HepG2 (cell line): ENCODE data around the gene NEURL1. TPM values are rescaled to one million over a fixed set of nuclear protein-coding genes. Genes with fewer than 3 reads are reported as not detected.

ENCODE experiments used
- CTCF ChIP-seq: sonication (generic); formaldehyde crosslinking; IDR thresholded peaks from 2 replicates; pipeline ENCODE4 v1.5.0; 2020; ENCODE audit warnings: mild to moderate bottlenecking, missing genetic modification reagents, moderate library complexity
- FOXO1 ChIP-seq: sonication (generic); formaldehyde crosslinking; IDR thresholded peaks from 2 replicates; pipeline ENCODE4 v1.4.0; 2020; ENCODE audit warnings: missing genetic modification reagents
- FOXP1 ChIP-seq, 2 experiments: fragments of 450-650 bp in 1 of 2; IDR thresholded peaks; 2 replicates each; pipeline ENCODE4 v1.6.1; 2017 to 2018; ENCODE audit warnings: antibody characterized with exemption in 1 of 2
- GABPB1 ChIP-seq: IDR thresholded peaks from 2 replicates; pipeline ENCODE4 v1.6.1; 2016; ENCODE audit warnings: mild to moderate bottlenecking, missing genetic modification reagents, moderate library complexity, missing compliant biosample characterization
- GATAD2A ChIP-seq: IDR thresholded peaks from 2 replicates; pipeline ENCODE4 v1.6.1; 2016
- HMGXB4 ChIP-seq, 2 experiments: sonication (generic) in 1 of 2; formaldehyde crosslinking in 1 of 2; IDR thresholded peaks; 2 replicates each; pipeline versions ENCODE4 v1.4.0 to v1.6.1; 2018 to 2020; ENCODE audit warnings: missing genetic modification reagents in 2 of 2, borderline replicate concordance in 1 of 2, low read depth in 1 of 2, mild to moderate bottlenecking in 1 of 2, missing biosample characterization in 1 of 2
- IRF2 ChIP-seq: IDR thresholded peaks from 2 replicates; pipeline ENCODE4 v1.6.1; 2018; ENCODE audit warnings: missing genetic modification reagents, missing compliant biosample characterization
- MLX ChIP-seq: IDR thresholded peaks from 2 replicates; pipeline ENCODE4 v1.6.1; 2016
- NFRKB ChIP-seq: fragments of 450-650 bp; IDR thresholded peaks from 2 replicates; pipeline ENCODE4 v1.6.1; 2017
- PAF1 ChIP-seq: IDR thresholded peaks from 2 replicates; pipeline ENCODE4 v1.6.1; 2016; ENCODE audit warnings: missing genetic modification reagents, missing compliant biosample characterization
- RBM22 ChIP-seq: fragments of 200-400 bp; formaldehyde crosslinking; optimal IDR thresholded peaks from 2 replicates; pipeline ENCODE3; 2017; ENCODE audit warnings: mild to moderate bottlenecking, low read length, moderate library complexity
- SATB2 ChIP-seq: sonication (generic); formaldehyde crosslinking; IDR thresholded peaks from 2 replicates; pipeline ENCODE4 v1.5.0; 2020; ENCODE audit warnings: missing genetic modification reagents
- TFAP4 ChIP-seq: sonication (generic); IDR thresholded peaks from 2 replicates; pipeline ENCODE4 v1.6.1; 2016; ENCODE audit warnings: low read depth, borderline replicate concordance
- THAP7 ChIP-seq: sonication (generic); formaldehyde crosslinking; IDR thresholded peaks from 2 replicates; pipeline ENCODE4 v1.8.1; 2023; ENCODE audit warnings: mild to moderate bottlenecking, missing genetic modification reagents
- ZFP91 ChIP-seq: sonication (generic); formaldehyde crosslinking; IDR thresholded peaks from 2 replicates; pipeline ENCODE4 v1.9.0; 2022; ENCODE audit warnings: missing genetic modification reagents, mild to moderate bottlenecking, borderline replicate concordance
- ZNF34 ChIP-seq: sonication (generic); formaldehyde crosslinking; IDR thresholded peaks from 2 replicates; pipeline ENCODE4 v1.4.0; 2020; ENCODE audit warnings: mild to moderate bottlenecking, missing genetic modification reagents, borderline replicate concordance
- ZNF446 ChIP-seq: sonication (generic); formaldehyde crosslinking; IDR thresholded peaks from 2 replicates; pipeline ENCODE4 v1.5.0; 2020; ENCODE audit warnings: mild to moderate bottlenecking, missing genetic modification reagents
- ZNF564 ChIP-seq: sonication (generic); formaldehyde crosslinking; IDR thresholded peaks from 2 replicates; pipeline ENCODE4 v1.8.1; 2023; ENCODE audit warnings: mild to moderate bottlenecking, missing genetic modification reagents
- ZNF598 ChIP-seq: sonication (generic); formaldehyde crosslinking; IDR thresholded peaks from 2 replicates; pipeline ENCODE4 v1.5.1; 2020; ENCODE audit warnings: mild to moderate bottlenecking, missing genetic modification reagents, borderline replicate concordance
- ZSCAN20 ChIP-seq: sonication (generic); formaldehyde crosslinking; IDR thresholded peaks from 2 replicates; pipeline ENCODE4 v1.4.0; 2020; ENCODE audit warnings: missing genetic modification reagents, mild to moderate bottlenecking, borderline replicate concordance
- ZZZ3 ChIP-seq: sonication (generic); formaldehyde crosslinking; IDR thresholded peaks from 2 replicates; pipeline ENCODE4 v1.4.0; 2020; ENCODE audit warnings: missing genetic modification reagents, mild to moderate bottlenecking, borderline replicate concordance
- polyA plus RNA-seq, 8 experiments: library from polyadenylated mRNA; depleted of rRNA in 3 of 8; stranded (reverse) in 7 of 8; unstranded in 1 of 8; fragments of >200 nt; fragmentation: Illumina TruSeq in 4 of 8; extraction: Trizol in 4 of 8; gene quantifications; 2 replicates each; pipeline versions ENCODE4 v1.2.1 to v1.2.3, GENCODE V29; 2011 to 2016; ENCODE audit warnings: low read depth in 4 of 8, missing spikeins in 1 of 8, mixed read lengths in 1 of 8; ENCODE audit not compliant: insufficient read depth in 1 of 8
- total RNA-seq, 5 experiments: library from RNA; depleted of rRNA; stranded (reverse); fragments of >200 nt; fragmentation: Illumina TruSeq; extraction: Trizol; gene quantifications; 2 replicates each; pipeline ENCODE4 v1.2.3, GENCODE V29; 2016; ENCODE audit warnings: low read depth in 1 of 5

Gene NEURL1
- total and polyA plus RNA-seq, 2 of the 13 experiments (the other 11 are each of a cell fraction or from before 2014, with no cell fraction given), result not detected

- peak; percentile 86 for TF ChIP-seq CTCF
- TF ChIP-seq MLX (CRISPR knock-in tag), result no peak
- peak; percentile 72 for TF ChIP-seq PAF1 (CRISPR knock-in tag)
- 0 out of 2 replicates have a peak, but pooled peaks have one; percentile 31 for TF ChIP-seq TFAP4
- no peak for TF ChIP-seq ZZZ3 (CRISPR knock-in tag)
- no peak for TF ChIP-seq ZNF564 (CRISPR knock-in tag)
- TF ChIP-seq GABPB1, result no peak
- no peak for TF ChIP-seq ZNF446 (CRISPR knock-in tag)
- no peak for TF ChIP-seq NFRKB
- no peak for TF ChIP-seq FOXP1 (IDR thresholded peaks at IDR 0.05)
- TF ChIP-seq FOXP1 (CRISPR knock-in tag; IDR thresholded peaks at IDR 0.05), result peak; percentile 21; the same call in 1 of the 2 replicates
- no peak for TF ChIP-seq SATB2 (CRISPR knock-in tag)
- TF ChIP-seq ZSCAN20 (CRISPR knock-in tag), result no peak
- no peak for TF ChIP-seq ZNF598 (CRISPR knock-in tag)
- 0 out of 2 replicates have a peak, but pooled peaks have one; percentile 18 for TF ChIP-seq IRF2 (CRISPR knock-in tag)
- peak; percentile 91 for TF ChIP-seq RBM22
- peak; percentile 26; the same call in 1 of the 2 replicates for TF ChIP-seq FOXO1 (CRISPR knock-in tag)
- TF ChIP-seq ZFP91 (CRISPR knock-in tag), result 0 out of 2 replicates have a peak, but pooled peaks have one; percentile 27
- 0 out of 2 replicates have a peak, but pooled peaks have one; percentile 19 for TF ChIP-seq GATAD2A (CRISPR knock-in tag)
- TF ChIP-seq THAP7, result no peak
- no peak for TF ChIP-seq ZNF34 (CRISPR knock-in tag)
- 0 out of 4 replicates have a peak, but pooled peaks of 1 of the 2 experiments have one; percentile 22 for TF ChIP-seq HMGXB4 (CRISPR knock-in tag; IDR thresholded peaks at IDR 0.05; ENCODE audit: borderline replicate concordance in 1 of 2, low read depth in 1 of 2)
Observed at GRCh38 chr10:103598654-103599115, 105.2 kb downstream of the NEURL1 start (continued).
